Suprapubic skin (tissue), 4 donors: ENCODE measurements around the gene ETV3L.

ENCODE experiments used
- CTCF ChIP-seq, 2 donors: fragments of 200-600 bp in 1 of 2; fragments of 450-650 bp in 1 of 2; sonication (generic) in 1 of 2; IDR thresholded peaks; one replicate each; pipeline ENCODE4 v1.5.1; 2016 to 2019; ENCODE audit warnings: antibody characterized with exemption in 2 of 2, mild to moderate bottlenecking in 1 of 2, moderate library complexity in 1 of 2
- EP300 ChIP-seq: sonication (generic); formaldehyde crosslinking; IDR thresholded peaks from one replicate; pipeline ENCODE4 v1.6.1; 2017; ENCODE audit warnings: antibody characterized with exemption
- POLR2A ChIP-seq, 2 donors: fragments of 450-650 bp; IDR thresholded peaks; one replicate each; pipeline ENCODE4 v1.6.1; 2017; ENCODE audit warnings: antibody characterized with exemption in 2 of 2, mild to moderate bottlenecking in 2 of 2, moderate library complexity in 2 of 2
- POLR2AphosphoS5 ChIP-seq, 3 donors: sonication (generic); formaldehyde crosslinking; IDR thresholded peaks; one replicate each; pipeline ENCODE4 v1.6.1; 2017; ENCODE audit warnings: antibody characterized with exemption in 3 of 3

DNA sequence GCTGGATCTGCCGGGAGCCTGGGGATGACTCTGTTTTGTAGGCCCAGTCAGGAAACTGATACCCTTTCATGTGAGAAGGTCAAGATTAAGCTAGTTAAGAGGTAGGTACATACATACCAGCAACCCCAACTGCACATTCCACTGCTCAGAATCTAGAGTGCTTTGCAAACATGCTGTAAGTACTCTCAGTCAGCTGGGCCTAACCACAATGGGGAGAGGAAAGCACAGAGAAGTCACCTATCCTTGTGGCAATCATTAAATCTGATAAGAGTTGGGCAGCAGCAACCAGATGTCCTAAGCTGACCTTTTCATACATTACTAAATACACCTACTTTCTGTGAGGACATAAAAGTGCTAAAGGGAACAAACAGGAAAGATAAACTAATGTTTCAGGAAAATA is 36.0 kb upstream of the ETV3L start:
- TF ChIP-seq EP300 (no peak), POLR2A (IDR thresholded peaks at IDR 0.05) (no peak), CTCF (IDR thresholded peaks at IDR 0.05) (no peak), POLR2AphosphoS5 (IDR thresholded peaks at IDR 0.05) (no peak)
